GM21528 (cell line): ENCODE data around the gene CACNA2D3.
"Not testable (repeated sequence)": the region's sequence is repeated elsewhere in the genome, so short reads cannot be mapped to it uniquely, and the experiment has no call there.

Experiments used
- ATAC-seq: cut with Tn5 transposase; IDR thresholded peaks from one replicate; pipeline ENCODE4 v1.9.1; 2021; ENCODE audit warnings: mild to moderate bottlenecking, moderate library complexity; ENCODE audit not compliant: unreplicated experiment, low FRiP score

Gene CACNA2D3

DNA sequence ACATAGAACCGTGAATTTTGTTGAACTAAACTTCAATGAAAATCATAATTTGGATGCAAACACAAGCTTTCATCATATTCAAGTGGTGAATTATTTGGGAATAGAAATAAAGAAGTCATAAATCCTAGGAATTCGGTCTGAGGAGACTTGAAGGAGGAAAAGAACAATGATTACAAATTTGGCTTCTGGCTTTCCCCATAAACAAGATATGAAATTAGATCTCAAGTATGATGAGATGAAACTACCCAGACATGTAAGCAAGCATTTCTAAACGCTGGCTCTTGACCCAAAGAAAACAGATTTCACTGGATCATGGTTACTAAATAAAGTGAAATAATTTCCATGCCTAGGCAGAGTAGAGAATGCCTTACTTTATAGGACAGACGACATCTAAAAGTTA lies 952.4 kb downstream of the CACNA2D3 start:
- ATAC-seq = no peak

DNA sequence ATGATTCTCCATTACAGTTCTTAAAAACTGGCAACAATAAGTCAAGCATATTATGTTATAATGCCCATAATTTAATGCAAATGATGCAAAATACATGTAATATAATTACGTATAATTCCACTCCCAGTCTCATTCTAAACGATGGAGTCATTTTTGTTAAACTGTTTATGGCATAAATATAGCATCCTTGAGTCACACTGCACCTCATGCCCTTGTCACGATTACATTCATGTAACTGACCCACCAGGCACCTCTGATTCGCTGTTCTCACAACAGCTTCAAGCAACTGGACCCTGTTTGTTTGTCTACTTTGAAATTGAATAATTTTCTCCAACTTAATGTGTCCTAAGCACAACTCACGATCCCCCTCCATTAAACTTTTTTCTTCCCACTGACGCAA lies 953.5 kb downstream of the CACNA2D3 start:
- no peak for ATAC-seq

DNA sequence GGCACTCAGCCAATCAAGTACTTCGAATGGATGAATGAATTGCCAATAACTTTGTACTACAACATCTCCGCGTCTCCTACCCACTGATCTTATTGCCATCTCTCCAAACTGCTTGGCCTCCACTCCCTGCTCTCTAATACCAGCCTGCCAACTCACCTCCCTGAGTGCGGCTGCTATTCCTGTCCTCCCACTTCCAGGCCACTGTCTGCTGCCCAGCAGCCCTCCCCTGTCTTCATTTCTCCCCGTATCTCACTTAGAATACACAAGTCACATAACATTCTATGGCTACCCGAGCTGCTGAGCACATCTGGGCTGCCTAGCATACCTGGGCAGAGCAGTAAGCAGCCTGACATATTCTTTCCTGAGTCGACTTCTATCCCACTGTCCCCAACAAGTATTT lies 955.4 kb downstream of the CACNA2D3 start:
- ATAC-seq = no peak

DNA sequence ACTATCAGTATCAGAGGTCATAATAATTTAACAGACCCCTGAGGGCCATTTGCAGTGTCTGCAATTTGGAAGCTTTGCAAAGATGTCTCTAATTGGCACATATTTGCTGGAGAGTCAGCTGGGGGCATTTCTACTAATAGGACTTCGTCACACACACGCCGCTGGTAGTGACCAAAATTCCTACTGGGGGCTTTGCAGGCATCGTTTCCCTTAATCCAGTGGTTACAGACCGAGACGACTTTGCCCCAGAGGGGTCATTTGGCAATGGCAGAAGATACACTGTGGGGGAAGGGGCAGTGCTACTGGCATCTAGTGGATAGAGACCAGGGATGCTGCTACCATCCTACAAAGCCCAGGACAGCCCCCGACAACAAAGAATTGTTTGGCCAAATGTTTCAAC lies 956.5 kb downstream of the CACNA2D3 start:
- ATAC-seq = no peak

DNA sequence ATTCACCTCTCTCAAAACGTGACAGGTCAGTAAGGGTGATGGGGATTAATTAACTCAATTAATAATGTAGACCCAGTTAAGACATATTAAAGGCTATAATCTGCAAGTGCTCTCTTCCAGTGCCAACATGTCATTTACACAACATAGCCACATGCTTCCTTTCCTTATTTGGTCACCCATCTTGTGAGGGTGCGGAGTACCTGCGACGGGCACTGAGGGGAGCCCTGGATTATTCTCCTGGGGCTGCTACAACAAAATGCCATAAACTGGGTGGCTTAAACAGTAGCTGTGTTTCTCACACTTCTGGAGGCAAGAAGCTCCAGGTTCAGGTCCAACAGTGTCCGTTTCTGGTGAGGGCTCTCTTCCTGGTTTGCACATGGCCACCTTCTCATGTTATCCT lies 962.9 kb downstream of the CACNA2D3 start:
- ATAC-seq = no peak

DNA sequence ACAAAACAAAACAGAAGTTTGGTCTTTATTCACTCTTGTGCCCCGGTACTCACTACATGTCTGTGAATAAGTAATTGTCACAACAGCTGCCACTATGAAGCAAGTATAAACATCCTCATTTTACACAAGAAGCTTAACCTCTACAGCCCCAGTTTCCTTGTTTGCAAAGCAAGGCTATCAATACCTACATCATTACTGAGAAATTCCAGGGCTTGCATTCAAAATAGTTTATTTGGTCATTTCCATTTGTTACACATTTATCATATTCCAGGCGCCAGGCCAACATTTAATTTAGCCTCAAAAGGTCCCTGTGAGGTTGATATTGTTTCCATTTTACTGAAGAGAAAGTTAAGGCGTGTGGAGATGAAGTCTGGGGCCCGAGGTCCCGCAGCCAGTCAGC lies 966.9 kb downstream of the CACNA2D3 start:
- ATAC-seq = no peak

DNA sequence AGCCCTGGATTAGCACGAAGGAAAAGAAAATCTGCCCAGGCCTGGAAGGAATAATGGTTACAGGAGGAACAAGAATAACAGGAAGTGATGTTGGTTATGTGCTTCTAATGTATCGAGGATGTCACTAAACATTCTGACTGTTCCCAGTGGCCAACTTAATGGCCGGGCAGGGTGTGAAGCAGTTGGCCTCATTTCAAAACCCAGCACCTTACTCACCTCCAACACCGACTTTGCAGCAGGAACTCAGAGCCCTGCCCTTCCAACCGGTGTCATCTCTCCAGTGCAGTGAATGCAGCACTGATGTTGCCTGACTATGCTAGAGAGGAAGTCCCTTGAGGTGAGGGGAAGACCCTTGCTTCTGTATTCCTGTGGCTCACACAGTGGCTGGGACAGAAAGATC lies 967.9 kb downstream of the CACNA2D3 start:
- no peak for ATAC-seq

DNA sequence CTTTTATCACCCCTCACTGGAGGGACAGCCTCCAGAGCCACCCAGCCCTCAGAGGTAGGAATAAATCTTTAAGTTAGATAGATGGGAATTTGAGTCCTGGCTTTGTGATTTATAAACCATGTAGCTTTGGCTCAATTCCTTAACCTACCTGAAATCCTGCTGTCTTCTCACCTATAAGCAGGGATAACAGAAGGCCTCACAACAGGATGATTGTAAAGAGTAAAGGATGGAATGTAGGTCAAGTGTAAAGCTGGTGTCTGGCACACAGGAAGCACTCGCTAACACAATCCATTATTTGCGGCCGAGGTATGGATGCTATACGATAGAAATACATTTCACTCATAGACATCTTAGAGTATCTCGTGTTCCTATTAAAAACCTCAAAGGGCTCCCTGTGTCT lies 968.4 kb downstream of the CACNA2D3 start:
- ATAC-seq = no peak

DNA sequence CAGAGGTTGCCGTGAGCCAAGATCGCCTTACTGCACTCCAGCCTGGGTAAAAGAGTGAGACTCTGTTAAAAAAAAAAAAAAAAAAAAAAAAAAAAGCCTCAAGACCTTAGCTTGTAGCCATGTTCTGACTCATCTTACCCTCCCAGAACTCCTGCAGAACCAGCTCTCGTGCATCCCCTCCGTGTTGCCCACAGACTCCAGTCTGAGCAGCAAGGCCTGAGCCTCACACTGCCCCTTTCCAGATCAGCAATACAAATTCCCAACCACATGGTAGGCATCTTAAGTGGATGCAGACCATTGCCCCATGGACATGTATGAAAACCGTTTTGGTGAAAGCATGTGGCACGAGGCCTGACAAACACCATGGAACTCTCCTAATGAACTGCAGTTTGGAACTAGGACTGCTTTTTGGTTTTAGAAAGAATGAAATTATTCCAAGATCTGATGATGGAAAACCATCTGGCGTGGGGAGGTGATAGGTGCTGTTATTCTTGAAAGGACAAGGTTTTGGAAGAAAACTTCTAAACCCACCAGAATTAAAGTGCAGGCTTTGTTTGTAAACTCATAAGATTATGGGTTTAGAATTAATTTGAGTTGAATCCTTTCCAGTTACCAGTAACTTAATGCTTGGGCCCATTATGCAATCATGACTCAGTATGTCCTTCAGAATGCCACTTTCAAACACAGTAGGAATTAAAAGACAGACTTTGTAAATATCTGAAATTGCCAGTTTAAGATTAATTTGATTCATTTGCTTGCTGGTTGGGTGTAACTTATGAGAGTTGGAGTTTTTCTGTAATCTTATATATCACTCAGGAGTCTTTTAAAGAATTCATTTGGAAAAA lies 969.3 kb downstream of the CACNA2D3 start:
- ATAC-seq = no peak

DNA sequence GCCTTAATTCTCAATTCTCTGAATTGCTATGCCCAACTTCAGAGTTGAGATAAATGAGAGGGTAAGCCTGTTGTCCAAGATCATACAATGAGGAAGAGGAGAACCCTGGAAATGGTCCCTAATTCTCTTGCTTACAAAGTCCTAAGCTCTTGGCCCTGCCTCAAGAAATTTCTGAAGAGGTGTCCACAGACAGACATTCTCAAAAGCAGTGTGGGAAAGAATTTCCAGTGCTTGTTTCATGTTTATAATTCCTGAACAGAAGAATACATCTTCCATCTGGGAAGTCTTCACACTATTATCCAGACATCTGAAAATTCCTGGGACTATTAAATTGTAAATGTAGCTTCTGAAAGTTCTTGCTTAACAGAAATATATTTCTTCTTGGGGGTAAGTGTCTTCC lies 972.3 kb downstream of the CACNA2D3 start:
- ATAC-seq = no peak

DNA sequence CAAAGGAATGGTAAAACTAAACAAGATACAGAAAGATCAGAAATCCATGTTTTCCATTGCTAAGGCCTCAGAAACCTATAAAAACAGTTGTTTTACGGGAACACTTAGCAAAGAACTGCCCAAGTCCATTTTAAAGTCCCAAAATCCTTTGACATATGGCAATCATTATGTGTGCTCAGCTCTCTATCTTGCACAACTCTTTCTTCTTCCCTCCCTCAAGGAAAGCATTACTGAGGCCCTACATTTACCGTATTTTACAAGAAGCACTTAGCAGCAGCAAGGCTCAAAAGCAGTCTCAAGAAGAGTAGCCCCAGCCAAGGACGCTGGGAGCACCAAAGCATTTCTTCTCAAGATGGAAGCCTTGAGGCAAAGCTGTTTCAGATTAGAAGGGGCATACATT lies 975.1 kb downstream of the CACNA2D3 start:
- no peak for ATAC-seq

DNA sequence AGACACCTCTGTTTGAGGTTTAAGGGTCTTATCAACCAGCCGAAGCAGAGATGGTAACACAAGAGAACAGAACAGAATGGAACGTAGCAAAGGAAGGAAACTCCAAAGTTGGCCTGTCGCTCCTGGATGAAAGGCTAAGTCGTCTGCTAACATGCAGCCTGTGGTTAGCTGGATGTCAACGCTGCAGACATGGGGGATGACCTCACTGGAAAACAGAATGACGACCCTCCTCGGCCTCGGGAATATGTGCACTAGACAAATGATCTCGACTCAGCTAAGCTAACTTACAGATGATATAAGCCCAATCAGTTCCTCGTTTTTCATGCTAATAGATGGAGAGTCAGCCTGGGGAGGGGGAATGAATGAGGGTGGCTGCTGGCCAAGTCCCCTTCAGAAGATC lies 983.3 kb downstream of the CACNA2D3 start:
- no peak for ATAC-seq

DNA sequence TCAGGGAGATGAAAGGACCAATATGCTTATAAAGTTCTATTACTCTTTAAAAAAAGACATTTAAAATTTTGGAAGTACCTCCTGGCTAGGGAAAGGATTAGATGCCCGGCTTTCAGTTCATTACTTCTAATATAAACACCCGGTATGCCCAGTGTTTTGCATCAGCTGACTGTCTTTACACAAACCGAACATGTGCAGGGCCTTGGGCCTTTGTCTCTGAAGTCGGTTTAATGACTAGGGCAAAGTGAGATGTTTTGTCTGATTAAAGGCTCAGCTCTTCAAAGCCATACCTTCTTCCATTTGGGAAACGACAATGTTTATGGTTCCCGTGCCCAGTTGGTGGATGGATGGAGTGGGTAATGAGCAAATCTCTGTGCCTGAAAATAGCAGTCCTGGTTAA lies 984.8 kb downstream of the CACNA2D3 start:
- no peak for ATAC-seq

DNA sequence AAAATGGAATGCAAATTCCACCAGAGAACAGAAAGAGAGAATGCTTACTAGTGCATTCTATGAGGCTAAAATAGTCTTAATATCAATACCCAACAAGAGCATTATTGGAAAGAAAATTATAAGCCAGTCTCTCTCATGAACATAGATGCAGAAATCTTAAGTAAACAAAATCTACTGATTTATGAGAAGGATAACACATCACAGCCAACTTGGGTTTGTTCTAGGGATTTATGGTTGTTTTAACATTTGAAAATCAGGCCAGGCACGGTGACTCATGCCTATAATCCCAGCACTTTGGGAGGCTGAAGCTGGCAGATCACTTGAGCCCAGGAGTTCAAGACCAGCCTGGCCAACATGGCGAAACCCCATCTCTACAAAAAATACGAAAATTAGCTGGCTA lies 989.6 kb downstream of the CACNA2D3 start:
- ATAC-seq = not testable (repeated sequence)

DNA sequence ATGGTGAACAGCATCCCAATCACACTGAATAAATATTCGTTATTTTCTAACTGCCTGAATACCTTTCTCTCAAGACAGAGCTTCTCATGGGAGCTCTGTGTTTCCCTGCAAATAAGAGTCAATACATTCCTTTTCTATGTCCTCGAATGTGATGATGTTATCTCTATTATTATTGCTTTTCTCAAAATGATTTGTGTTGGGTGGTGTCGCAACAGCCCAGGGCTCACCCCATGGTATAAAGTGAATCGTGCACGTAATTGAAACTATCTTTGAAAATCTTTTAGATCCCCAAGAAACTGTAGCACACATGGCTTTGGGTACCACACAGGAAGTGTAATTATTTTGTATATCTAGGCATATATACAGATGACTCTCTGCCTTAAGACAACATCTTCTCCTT lies 996.1 kb downstream of the CACNA2D3 start:
- no peak for ATAC-seq

DNA sequence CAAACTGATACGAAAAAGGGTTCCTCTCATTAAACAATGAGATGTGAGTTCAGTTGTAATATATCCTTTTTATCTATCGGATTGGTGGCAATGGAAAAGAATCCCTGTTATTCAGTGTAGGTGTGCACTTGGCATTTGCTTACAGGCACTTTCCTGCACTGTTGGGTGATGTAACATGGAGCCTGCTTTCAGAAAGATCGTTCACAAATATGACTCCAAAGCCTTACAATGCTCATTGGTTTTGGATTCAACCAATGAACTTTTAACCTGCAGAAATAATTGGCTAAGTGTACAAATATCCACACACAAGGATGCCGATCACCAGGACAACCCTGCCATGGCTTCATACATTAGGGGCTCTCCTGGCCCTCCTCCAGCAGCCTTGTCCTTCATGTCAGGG lies 996.9 kb downstream of the CACNA2D3 start:
- no peak for ATAC-seq

DNA sequence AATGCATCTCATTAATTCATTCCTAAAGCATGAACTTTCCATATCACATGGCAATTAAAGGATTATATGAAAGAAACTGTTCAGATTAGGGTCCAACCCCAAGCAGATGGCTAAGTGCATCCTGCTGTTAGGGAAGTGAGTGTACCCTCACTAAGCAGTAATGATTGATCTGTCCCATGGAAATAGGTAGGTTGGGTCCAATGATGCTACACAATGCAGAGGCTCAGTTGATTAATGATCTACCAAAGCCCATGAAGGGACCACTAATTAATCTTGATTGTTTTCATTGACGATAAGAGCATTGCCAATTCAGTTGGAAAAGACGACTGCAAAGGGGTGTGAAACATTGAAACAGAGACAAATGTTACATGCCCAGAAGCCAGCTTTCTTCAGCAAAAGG lies 1000.0 kb downstream of the CACNA2D3 start:
- ATAC-seq = no peak
